Erythroblast (primary cell): ENCODE results near the gene STAT1.
"Not testable (repeated sequence)": the region's sequence is repeated elsewhere in the genome, so short reads cannot be mapped to it uniquely, and the experiment has no call there.

Source experiments
- DNase-seq, 2 experiments: peaks; one replicate each; lab custom pipeline; 2025; lab: John Stamatoyannopoulos, UW
- GATA1 ChIP-seq: IDR thresholded peaks from 2 replicates; pipeline ENCODE4 v1.6.1; 2011; ENCODE audit warnings: low read depth, mild to moderate bottlenecking, control low read depth, low read length, moderate library complexity
- POLR2A ChIP-seq: IDR thresholded peaks from 2 replicates; pipeline ENCODE4 v1.6.1; 2011; ENCODE audit warnings: mild to moderate bottlenecking, low read length

Gene STAT1

GRCh38 chr2:190961918-190962487 lies 52.0 kb downstream of the STAT1 start:
- TF ChIP-seq GATA1 (no peak), POLR2A (no peak)
- DNase-seq = no peak

- not testable (repeated sequence) for DNase-seq
These were observed 52.9 kb downstream of the STAT1 start for GRCh38 chr2:190961117-190961516.

- DNase-seq = no peak
- TF ChIP-seq GATA1 (no peak), POLR2A (no peak)
These were observed 53.8 kb downstream of the STAT1 start for GRCh38 chr2:190959911-190960788.

GRCh38 chr2:190953257-190953656 lies 60.7 kb downstream of the STAT1 start:
- DNase-seq = no peak
- TF ChIP-seq POLR2A (no peak), GATA1 (no peak)

DNA sequence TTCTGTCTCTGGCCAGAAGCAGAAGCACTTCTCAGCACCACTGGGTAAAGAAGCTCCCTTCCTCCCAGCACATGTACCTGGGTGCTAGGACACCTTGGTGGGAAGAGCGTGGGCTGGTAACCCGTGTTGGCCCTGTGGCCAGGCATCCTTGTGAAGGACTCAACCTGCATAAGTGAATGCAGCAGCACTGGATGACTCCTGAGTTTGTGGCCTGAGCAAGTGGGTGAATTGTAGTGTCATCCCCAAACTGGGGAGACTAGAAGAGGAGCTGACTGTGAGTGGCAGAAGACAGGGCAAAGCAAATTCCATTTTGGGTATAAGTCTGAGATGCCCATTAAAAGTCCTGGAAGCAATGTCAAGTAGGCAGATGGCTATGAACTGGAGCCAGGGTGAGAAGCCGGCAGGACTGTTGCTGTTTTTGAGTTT lies 63.4 kb downstream of the STAT1 start:
- no peak for DNase-seq
- no peak for TF ChIP-seq POLR2A
- TF ChIP-seq GATA1 = no peak

DNA sequence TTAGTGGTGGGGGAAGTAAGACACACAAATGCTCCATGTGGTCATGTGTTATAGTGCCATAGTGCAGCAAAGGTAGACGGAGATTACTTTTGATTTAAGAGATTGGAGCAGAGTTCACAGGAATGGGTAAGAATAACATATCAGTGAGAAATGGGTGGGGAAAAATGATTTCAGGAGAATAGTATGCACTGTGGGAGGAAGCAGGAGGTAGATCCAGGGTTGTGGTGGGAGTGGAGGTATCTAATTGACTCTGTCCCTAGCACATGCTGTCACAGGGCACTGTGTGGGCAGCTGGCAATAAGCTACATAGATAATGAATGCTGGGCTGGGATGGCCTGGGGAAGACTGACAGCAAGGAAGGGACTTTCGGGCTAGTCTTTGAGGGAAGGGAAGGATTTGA lies 65.3 kb downstream of the STAT1 start:
- no peak for DNase-seq
- no peak for TF ChIP-seq GATA1
- no peak for TF ChIP-seq POLR2A

GRCh38 chr2:190947711-190948251 lies 66.2 kb downstream of the STAT1 start:
- DNase-seq = peak; percentile 28 to 40
- TF ChIP-seq POLR2A (no peak), GATA1 (no peak)

- peak; percentile 25 to 77 for DNase-seq
- TF ChIP-seq POLR2A (no peak), GATA1 (no peak)
These were observed 66.8 kb downstream of the STAT1 start for GRCh38 chr2:190947141-190947540.

- TF ChIP-seq GATA1 (no peak), POLR2A (no peak)
- no peak for DNase-seq
These were observed 70.3 kb downstream of the STAT1 start for GRCh38 chr2:190943706-190944105.

- no peak for DNase-seq
- no peak for TF ChIP-seq POLR2A
- TF ChIP-seq GATA1 = no peak
These were observed 71.3 kb downstream of the STAT1 start for GRCh38 chr2:190942697-190943096.

DNA sequence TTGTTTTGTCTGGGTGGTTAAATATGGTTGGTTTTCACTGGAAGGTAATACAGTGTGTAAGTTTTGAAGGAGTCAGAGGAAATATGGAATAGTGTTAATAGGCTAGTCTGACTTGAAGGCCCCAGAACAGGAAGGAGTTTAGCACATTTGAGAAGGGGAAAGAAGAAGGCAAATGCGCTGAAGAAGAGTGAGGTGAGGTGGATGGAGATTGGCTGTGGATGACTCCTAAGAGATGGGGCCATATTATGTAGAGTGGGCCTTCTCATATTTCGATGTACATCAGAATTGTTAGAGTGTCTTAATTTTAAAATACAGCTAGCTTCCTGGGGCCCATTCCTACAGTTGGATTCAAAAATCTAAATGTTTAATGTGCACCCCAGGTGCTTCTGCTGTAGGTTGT lies 72.4 kb downstream of the STAT1 start:
- no peak for DNase-seq
- TF ChIP-seq POLR2A (no peak), GATA1 (no peak)

GRCh38 chr2:190940454-190940853 lies 73.5 kb downstream of the STAT1 start:
- no peak for TF ChIP-seq GATA1
- no peak for TF ChIP-seq POLR2A
- DNase-seq = no peak

GRCh38 chr2:190938771-190939335 lies 75.1 kb downstream of the STAT1 start:
- no peak for DNase-seq
- TF ChIP-seq POLR2A = no peak

DNA sequence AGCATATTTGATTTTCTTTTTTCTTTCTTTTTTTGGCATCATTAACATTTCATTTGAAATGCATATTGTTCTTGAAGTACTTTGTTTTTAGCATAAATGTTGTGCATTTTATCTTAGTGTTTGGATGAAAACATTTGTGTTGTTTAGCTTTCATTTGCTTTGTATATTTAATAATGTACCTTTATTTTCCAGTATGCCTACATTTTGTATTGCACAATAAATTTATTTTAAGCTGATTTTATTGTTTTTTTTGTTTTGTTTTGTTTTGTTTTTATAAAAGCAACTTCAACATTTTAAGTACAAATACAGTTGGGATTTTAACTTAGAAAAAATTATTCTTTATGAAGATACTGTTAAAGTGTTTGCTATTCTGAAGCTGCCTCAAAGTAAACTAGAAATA lies 78.9 kb downstream of the STAT1 start:
- TF ChIP-seq GATA1 (no peak), POLR2A (no peak)

More for the DNA sequence above, 78.9 kb downstream of the STAT1 start:
- no peak for DNase-seq
